Measurements from ENCODE around the gene TBCA. TPM values are rescaled to one million over a fixed set of nuclear protein-coding genes. Genes with fewer than 3 reads are reported as not detected.
A peak's percentile ranks its signal among the peaks of the same experiment; 100 is the strongest.

TBCA gene
- total and polyA plus RNA-seq, 2 of the 13 experiments (the other 11 are each of a cell fraction or from before 2014, with no cell fraction given), result 93.8 to 309 TPM

GRCh38 chr5:77775790-77776553 is at the start of gene TBCA (continued):
- TF ChIP-seq AFF4 (CRISPR knock-in tag; IDR thresholded peaks at IDR 0.05) (no peak), ZNF513 (CRISPR knock-in tag; conservative IDR thresholded peaks at IDR 0.05) (no peak), ZNF737 (CRISPR knock-in tag; IDR thresholded peaks at IDR 0.05; ENCODE audit: borderline replicate concordance) (peak; percentile 73; the same call in 1 of the 2 replicates), DNMT3B (CRISPR knock-in tag; conservative IDR thresholded peaks at IDR 0.05) (no peak; the same call in 1 of the 2 replicates), TOE1 (CRISPR knock-in tag; IDR thresholded peaks at IDR 0.05) (peak; percentile 34; the same call in 1 of the 2 replicates), EEA1 (CRISPR knock-in tag; IDR thresholded peaks at IDR 0.05; ENCODE audit: borderline replicate concordance) (peak; percentile 97; the same call in 1 of the 2 replicates), FOXJ3 (CRISPR knock-in tag; IDR thresholded peaks at IDR 0.05; ENCODE audit: borderline replicate concordance) (no peak), DBP (CRISPR knock-in tag; IDR thresholded peaks at IDR 0.05; ENCODE audit: not compliant biosample characterization) (peak; percentile 76), ZNF687 (CRISPR knock-in tag; IDR thresholded peaks at IDR 0.05) (peak; percentile 97), TBL1XR1 (IDR thresholded peaks at IDR 0.05; ENCODE audit: borderline replicate concordance, low read length, partially characterized antibody) (no peak), GATAD2A (CRISPR knock-in tag; IDR thresholded peaks at IDR 0.05) (peak; percentile 22; the same call in 1 of the 2 replicates), TP53 (CRISPR knock-in tag; conservative IDR thresholded peaks at IDR 0.05) (no peak), PAF1 (CRISPR knock-in tag; IDR thresholded peaks at IDR 0.05) (no peak), ZBTB33 (CRISPR knock-in tag; IDR thresholded peaks at IDR 0.05) (no peak), ZNF7 (CRISPR knock-in tag; IDR thresholded peaks at IDR 0.05) (0 out of 2 replicates have a peak, but pooled peaks have one; percentile 4), PTBP1 (IDR thresholded peaks at IDR 0.05; ENCODE audit: low read depth, low read length, poor library complexity, severe bottlenecking) (no peak)

Measured in HepG2 (cell line).